HG03196 (cell line): ENCODE data around the gene SH2D3C.

Source experiments
- ATAC-seq: cut with Tn5 transposase; IDR thresholded peaks from one replicate; pipeline ENCODE4 v1.9.1; 2021; ENCODE audit not compliant: unreplicated experiment

Gene SH2D3C

DNA sequence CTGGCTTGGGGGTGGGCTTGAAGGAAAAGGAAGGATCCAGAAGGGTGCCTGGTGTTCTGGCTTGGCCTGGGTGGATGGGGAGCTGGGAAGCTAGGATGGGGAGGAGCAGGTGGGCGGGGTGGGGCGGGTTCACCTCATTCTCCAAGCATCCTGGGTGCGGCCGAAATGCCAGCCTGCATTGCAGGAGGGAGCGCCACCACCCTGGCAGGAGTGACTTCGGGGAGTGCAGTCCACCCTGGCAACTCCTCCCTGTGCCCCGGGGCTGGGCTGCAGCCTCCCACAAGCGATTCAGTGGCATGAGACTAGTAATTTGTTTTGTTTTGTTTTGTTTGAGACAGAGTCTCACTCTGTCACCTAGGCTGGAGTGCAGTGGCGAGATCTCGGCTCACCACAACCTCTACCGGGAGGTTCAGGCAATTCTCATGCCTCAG is 57.1 kb downstream of the SH2D3C start:
- ATAC-seq: no peak

DNA sequence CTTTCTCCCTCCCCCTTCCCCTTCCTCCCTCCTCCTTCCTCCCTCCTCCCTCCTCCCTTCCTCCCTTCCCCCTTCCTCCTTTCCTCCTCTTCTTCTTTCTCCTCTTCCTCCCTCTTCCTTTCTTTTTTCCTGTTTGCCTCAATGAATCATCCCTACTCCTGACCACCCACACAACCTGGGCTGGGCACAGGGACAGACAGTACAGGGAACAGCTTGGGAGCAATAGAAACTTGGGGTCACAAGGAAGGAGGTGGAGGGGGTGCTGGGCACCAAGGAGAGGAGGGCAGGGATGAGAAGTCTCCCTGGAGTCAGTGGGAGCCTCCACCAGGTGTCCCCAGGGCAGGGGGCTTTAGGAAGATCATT is 57.6 kb downstream of the SH2D3C start:
- no peak for ATAC-seq

DNA sequence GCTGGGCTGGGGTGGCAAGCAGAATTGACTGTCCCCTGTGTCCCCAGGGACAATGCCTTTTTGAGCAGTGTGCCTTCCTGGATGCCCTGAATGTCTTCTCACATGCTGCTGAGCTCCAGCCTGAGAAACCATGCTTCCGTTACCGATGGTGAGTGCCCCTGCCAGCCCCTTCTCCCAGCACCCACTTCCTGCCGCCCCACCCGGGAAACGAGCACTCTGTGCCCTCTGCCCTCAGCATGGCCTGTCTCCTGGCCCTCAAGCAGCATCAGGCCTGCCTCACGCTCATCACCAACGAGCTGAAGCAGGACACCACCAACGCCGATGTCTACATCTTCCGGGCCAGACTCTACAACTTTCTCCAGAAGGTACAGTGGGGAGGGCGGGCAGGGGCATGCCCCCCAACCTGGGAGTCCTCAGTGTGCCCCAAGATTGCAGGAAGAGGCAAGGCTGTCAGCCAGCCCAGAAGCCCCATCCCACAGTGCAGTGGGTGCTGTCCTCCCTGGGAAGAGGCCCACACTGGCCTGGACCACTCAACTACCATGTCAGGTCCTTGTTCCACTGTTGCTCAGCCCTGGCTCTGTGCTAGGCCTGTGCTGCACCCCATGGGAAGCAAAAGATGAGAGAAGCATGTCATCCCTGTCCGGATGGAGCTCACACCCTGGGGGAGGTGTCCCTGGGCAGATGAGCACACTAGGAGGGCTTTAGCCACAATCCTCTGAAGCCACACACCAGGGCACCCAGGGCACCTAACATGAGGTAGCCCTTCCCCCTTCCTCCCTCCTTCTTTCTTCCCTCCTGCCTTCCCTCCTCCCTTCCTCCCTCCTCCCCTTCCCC is 58.2 kb downstream of the SH2D3C start:
- no peak for ATAC-seq

DNA sequence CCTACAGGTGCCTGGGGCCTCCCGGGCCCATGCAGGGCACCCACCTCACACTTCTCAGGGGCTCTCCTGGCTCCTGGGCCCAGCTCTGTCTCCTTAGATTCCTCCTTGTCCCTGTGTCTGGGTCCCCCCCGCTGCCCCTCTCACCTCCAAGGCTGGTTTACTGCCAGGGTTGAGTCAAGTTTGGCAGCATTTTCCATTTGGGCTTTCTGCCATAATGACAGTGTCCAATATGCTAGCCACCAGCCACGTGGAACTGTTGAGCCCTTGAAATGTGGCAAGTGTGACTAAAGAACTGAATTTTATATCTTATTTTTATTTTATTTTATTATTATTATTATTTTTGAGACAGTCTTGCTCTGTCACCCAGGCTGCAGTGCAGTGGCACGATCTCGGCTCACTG is 60.7 kb downstream of the SH2D3C start:
- ATAC-seq: no peak

DNA sequence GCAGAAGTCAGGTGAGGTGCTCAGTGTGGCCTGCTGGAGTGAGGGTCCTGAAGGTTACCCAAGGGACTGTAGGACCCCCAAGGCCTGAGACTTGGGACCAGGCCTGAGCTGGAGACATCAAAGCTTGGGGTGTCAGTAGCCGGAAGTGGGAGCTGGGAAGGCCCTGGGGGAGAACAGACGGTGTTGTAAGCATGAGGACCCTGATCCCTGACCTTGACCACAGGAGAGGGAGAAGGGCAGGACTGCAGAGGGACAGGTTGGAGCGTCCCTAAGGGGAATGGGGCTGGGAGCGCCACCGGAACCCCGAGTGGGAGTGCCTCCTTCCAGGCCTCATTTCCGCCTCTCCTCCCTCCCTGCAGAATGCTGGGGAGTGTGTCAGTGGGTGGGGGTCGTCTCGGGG is 62.1 kb downstream of the SH2D3C start:
- ATAC-seq: no peak

DNA sequence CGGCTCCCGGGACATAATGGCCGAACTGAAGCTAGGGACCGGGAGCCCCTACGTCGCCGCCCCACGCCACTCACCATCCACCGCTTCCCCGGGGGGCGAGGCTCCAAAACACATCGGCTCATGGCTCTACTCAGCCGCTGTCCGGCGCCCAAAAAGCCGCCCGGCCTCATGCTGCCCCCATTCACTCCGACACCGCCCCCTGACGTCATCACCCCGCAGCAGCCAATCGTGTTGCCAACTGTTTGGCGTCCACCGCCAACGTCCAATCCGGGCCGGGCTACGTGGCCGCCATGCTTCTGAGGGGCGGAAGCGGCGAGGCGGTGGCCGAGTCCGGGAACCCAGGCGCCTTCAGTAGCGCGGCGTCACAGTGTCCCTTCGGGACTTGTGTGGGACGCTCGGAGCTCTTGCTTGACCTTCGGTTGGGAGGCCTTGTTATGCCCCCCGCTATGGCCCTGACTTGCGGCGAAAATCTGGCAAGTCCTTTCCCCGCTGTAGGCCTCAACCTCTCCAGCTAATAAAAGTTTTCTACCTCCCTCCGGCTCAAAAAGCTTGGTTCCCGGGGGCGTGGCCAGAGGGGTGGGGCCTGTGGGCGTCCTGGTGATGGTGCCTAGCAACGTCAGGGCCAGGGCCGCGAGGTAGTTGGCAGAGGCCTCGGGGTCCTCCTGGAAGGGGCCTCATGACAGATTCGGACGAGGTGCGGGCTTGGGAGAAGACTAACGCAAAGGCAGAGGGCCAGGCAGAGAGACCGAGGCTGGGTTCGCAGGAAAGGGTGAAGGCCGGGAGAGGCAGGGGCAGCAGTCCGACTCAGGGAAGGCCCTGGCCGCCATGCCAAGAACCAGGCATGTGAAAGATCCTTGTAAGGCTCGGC is 62.8 kb downstream of the SH2D3C start, which contains the start of the genes PTRH1 and TTC16:
Gene PTRH1, minus strand, starts transcription at position 194 of the 868 bp plus-strand sequence. Its CDS starts 24 bp downstream, at position 170.
Gene TTC16, plus strand, starts transcription at position 610 of the 868 bp plus-strand sequence. Its CDS starts 67 bp downstream, at position 677.
- peak; percentile 89 for ATAC-seq

DNA sequence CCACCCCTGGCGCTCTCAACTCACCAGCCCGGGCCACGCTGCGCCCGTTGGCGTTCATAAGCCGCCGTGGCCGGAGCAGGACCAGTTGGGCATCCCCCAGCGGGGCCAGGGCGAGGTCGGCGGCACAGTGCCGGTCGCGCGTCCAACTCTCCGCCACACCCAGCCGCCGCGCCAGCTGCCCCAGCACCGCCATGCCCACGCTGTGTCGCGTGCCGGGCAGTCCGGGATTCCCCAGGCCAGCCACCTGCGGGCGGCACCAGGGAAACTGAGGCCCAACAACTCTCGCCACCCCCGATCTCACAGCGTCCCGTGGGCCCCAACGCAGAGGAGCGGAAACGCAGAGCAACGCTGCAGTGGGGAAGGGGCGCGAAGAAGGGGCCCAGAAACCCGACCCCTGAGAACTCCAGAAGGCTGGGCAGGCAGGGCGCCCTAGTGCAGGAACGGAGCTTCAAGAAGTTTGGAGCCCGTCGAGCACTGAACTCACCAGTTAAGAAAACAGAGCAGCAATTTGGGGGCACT is 63.5 kb downstream of the SH2D3C start:
- ATAC-seq: no peak

DNA sequence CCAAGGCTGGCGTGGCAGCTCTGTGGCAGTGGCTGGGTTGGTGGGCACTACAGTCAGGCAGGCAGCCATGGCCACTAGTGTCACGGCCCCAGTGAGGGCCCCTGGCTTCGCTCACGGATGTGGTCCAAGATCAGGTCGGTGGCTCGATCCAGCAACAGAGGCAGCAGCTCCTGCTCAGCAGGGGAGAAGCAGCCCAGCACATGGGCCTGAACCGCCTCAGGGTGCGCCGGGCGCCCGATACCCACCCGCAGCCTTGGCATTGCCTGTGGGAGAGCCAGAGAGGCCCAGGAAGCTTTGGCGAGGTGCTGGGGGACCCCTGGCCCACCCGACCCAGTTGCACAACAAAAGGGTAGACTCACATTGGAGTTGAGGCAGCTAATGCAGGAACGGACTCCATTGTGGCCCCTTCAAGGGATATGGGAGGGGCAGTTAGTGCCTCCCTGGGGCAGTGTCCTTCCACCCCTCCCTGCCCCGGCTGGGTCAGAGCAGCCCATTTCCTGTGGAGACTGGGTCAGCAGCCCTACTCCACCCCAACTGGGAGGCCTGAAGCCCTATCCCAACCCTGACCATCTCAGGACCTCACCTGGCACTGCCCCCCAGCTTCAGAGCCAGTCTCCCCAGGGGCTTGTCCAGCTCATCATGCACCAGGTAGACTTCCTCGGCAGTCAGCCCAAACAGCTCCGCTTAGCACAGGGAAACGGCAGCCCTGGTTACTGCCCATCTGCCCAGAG is 64.3 kb downstream of the SH2D3C start:
- no peak for ATAC-seq

DNA sequence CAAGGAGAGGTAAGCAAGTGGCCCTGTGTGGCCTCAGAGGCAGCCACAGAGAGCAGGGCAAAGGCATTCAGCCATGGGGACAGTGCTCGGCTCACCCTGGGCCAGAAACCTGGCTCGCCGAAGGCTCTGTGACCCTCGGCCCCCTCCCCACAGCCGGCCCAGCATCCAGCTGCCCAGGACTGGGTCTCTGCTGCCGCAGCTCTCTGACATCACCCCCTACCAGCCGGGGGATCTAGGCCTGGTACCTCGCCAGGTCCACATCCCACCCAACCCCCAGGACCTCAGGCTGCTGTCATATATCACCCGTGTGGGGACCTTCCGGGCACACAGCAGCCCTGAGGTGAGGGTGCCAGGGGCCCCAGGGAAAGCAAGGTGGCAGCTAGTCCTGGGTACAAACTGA is 65.6 kb downstream of the SH2D3C start:
- no peak for ATAC-seq

DNA sequence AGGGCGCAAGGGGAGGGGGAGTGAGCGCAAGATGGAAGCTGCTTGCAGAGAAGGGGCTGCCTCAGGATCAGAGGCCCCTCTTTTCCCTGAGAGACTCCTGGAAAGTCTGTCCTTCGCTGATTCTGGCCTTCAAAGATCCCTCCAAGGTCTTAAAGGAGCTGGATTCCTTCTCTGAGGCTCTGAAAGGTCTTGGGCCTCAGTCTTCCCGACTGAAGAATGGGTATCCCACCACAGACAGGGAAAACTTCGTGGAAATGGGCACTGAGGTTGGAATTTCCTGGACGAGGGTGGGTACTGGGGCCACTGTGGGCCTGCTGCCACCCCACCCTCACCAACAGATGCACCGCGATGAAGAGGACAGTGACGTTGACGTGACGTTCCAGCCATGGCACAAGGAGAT is 66.1 kb downstream of the SH2D3C start:
- no peak for ATAC-seq

DNA sequence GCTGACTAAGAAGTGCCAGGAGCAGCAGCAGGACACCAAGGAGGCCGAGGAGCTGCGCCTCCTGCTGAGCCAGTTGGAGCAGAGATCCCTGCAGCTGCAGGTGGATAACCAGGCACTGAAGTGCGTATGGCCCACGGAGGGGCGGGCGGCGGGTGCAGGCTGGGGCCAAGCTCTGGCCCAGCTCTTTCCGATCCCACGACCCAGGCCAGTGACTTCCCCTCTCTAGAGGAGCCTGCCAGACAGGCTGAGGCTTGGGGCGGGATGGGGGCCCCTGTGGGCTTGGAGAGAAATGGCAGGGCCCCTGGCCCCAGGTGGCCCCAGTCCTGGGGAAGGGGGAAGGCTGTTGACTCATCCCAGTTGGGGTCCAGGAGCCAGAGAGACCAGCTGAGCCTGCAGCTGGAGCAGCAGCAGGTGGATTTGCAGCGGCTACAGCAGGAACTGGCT is 66.6 kb downstream of the SH2D3C start:
- ATAC-seq: no peak

DNA sequence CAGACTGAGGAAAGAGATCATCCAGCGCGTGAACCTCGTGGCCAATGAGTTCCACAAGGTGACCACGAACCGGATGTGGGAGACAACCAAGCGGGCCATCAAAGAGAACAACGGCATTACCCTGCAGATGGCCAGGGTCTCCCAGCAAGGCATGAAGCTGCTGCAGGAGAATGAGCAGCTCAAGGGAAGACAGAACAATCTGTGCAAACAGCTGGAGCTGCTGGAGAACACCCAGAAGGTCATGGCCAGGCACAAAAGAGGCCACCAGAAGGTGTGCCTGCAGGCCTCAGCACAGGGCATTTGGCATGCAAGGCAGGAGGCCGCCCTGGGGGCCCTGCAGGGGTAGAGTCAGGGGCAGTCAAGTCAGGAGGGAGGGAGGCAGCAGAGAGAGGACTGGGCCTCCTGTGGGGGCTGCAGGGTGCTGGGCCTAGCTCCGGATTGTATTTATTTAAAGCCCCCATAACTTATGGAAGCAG is 67.2 kb downstream of the SH2D3C start:
- ATAC-seq: no peak

DNA sequence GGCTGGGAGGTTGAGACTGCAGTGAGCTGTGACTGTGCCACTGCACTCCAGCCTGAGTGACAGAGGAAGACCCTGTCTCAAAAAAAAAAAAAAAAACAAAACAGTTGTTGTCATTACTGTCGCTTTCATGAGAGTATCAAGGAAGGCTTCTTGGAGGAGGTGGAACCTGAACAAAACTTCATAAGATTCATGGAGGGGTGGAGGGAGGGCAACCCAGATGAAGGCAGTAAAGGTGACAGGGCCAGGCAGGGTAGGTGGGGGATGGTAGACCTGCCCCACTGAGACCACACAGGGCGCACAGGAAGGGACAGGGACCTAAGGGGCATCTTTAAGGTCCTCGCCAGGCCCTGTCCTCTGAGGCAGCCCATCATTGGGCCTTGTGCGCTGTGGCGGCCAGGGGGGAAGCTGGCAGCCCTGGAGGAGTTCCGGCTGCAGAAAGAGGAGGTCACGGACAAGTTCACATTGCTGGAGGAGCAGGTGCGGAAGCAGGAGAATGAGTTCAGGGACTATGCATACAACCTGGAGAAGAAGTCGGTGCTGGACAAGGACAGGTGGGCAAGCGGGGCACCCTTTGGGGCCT is 68.2 kb downstream of the SH2D3C start:
- ATAC-seq: no peak

DNA sequence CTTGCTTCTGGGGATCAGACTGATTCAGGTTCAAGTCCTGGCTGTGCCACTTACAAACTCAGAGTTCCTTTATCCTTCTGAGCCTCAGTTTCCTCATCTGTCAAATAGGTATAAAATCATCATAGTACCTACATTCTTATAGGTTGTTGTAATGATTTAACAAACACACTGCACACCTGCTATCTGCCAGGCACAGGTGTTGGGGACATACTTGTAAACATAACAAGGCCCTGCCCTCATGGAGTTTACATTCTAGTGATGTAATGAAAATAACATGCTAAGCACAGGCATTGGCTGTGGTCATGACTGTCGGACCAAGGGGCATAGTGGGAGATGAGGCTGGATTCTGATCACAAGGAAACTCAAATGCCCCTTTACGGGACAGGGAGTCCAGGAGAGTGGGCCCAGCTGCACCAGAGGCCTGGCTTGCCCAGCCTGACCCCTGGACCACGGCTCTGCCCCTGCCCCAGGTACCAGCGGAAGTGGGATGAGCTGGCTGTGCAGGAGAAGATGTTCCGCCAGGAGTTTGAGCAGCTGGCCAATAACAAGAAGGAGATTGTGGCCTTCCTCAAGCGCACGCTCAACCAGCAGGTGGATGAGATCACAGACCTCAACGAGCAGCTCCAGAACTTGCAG is 69.4 kb downstream of the SH2D3C start:
- ATAC-seq: no peak

DNA sequence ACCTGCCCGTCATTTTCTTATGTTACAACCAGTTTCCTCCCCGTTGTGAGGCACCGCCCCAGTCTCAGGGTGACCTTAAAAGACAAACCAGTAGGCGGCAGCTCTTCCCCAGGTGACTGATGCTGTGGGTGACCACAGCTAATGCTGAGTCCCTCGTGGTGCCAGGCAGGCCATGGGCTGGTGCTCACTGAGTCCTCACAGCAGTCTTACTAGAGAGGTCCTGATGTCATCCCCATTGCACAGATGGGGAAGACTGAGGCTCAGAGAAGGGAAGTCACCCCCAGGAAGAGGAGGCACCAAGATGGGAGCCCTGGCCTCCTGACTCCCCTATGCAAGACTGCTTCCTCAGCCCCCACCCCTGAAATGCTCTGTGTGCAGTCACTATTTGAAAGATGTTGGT is 70.7 kb downstream of the SH2D3C start:
- ATAC-seq: no peak

DNA sequence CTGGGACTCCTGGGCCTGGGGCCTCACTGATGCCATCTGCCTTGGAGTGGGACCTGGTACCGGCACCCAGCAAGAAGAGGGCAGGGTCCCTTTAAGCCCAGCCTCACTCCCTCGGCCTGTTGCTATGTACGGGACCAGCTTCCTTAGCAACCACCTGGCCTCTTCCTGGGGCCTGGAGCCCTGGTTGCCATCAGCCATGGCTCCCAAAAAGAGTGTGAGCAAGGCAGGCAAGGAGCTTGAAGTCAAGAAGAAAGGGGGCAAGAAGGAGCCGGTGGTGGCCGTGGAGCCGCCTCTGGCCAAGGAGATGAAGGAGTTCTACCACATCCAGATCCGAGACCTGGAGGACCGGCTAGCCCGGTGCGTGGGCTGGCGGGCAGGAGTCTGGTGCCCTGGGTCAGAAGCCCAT is 71.6 kb downstream of the SH2D3C start, which contains the start of gene CFAP157:
Gene CFAP157, plus strand, starts transcription at position 153 of the 406 bp plus-strand sequence. Its CDS starts 44 bp downstream, at position 197.
- ATAC-seq: no peak

DNA sequence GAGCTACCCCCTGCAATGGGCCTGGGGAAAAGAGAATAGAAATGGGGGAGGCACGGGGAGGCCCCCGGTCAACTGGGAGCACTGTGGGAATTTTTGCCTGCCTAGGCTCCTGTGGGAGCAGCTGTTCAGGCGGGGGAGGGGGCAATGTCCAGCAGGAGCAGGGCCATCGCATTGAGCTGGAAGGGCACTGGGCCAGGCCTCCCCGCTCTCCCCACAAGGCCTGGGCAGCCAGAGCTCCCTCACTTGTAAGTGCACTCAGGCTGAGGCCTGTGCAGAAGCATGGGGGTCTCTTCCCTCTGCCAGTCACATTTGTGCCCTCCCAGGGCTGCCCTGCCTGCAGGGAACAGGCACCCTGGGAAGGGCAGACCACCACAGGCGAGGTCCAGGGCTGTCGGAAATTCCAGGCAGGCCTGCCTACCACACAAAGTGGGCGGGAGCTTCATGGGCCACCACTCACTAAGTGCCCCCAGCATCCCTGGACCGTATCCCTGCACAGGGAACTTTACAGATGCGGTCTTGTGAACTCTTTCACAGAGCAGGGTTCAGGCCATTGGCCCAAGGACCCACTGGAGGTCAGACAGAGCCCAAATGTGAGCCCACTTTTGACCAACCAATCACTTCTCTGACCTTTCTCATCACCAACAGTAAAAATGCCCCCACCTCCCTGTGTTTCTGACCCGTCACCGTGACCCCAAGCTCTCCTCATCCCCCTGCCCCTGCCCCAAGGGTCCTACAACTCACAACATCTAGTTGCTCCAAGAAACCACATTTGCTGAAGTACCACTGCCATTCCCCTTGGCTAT is 72.7 kb downstream of the SH2D3C start:
- ATAC-seq: no peak

DNA sequence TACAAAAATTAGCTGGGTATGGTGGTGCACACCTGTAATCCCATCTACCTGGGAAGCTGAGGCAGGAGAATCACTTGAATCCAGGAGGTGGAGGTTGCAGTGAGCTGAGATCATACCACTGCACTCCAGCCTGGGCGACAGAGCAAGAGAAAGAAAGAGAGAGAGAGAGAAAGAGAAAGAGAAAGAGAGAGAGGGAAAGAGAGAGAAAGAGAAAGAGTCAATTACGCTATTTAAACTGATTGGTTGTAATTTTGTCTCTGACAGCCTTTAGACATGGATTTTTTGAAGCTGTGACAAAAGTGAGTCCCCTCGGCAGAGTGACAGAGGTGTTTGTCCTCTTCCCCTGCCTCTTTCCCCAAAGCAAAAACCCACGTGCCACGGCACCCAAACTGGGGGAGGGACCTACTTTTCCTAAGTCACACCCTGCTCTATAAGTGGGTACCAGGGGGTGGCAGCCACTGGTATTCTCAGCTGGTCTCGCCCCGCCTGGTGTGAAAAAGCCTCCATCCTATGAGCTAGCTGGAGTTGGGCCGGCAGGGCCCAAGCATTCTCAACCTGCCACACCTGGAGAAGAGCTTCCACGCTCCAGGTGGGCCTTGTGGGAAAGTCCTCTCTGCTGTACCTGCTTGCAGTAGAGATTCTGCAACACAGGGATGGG is 75.0 kb downstream of the SH2D3C start:
- ATAC-seq: no peak
